NCI-H226 (cell line): Measurements from ENCODE around the gene MFAP5.
A peak's percentile ranks its signal among the peaks of the same experiment; 100 is the strongest.
"Not testable (repeated sequence)": the region's sequence is repeated elsewhere in the genome, so short reads cannot be mapped to it uniquely, and the experiment has no call there.

ENCODE experiments used
- DNase-seq: peaks from one replicate; pipeline ENCODE4 v3.0.0-alpha.2; 2015

Gene MFAP5

GRCh38 chr12:8672381-8672780 lies 9.8 kb upstream of the MFAP5 start:
- DNase-seq: no peak

- no peak for DNase-seq
Measured at GRCh38 chr12:8668441-8668840, 5.8 kb upstream of the MFAP5 start.

- DNase-seq: no peak
Measured at GRCh38 chr12:8667270-8667669, 4.6 kb upstream of the MFAP5 start.

GRCh38 chr12:8665759-8666158 lies 3.1 kb upstream of the MFAP5 start:
- no peak for DNase-seq

- peak; percentile 3 for DNase-seq
Measured at GRCh38 chr12:8664228-8664913, 1.7 kb upstream of the MFAP5 start.

GRCh38 chr12:8661751-8662150 lies 875 bp downstream of the MFAP5 start:
- no peak for DNase-seq

GRCh38 chr12:8661016-8661415 lies 1.6 kb downstream of the MFAP5 start:
- no peak for DNase-seq

GRCh38 chr12:8658346-8658745 lies 4.3 kb downstream of the MFAP5 start:
- DNase-seq: peak; percentile 88

- no peak for DNase-seq
Measured at GRCh38 chr12:8655421-8655820, 7.2 kb downstream of the MFAP5 start.

GRCh38 chr12:8648576-8649205 lies 13.9 kb downstream of the MFAP5 start:
- no peak for DNase-seq

GRCh38 chr12:8647968-8648367 lies 14.7 kb downstream of the MFAP5 start:
- DNase-seq: no peak

- no peak for DNase-seq
Measured at GRCh38 chr12:8644345-8645248, 18.0 kb downstream of the MFAP5 start.

- DNase-seq: no peak
Measured at GRCh38 chr12:8642775-8643174, 19.9 kb downstream of the MFAP5 start.

GRCh38 chr12:8639936-8640335 lies 22.7 kb downstream of the MFAP5 start:
- DNase-seq: no peak

GRCh38 chr12:8638951-8639350 lies 23.7 kb downstream of the MFAP5 start:
- no peak for DNase-seq

- DNase-seq: no peak
Measured at GRCh38 chr12:8637666-8638065, 25.0 kb downstream of the MFAP5 start.

GRCh38 chr12:8637244-8637643 lies 25.4 kb downstream of the MFAP5 start:
- DNase-seq: no peak

- DNase-seq: no peak
Measured at GRCh38 chr12:8636581-8636980, 26.0 kb downstream of the MFAP5 start.

GRCh38 chr12:8636007-8636346 lies 26.6 kb downstream of the MFAP5 start:
- not testable (repeated sequence) for DNase-seq

GRCh38 chr12:8635342-8636006 lies 27.2 kb downstream of the MFAP5 start:
- not testable (repeated sequence) for DNase-seq

- DNase-seq: no peak
Measured at GRCh38 chr12:8630131-8630530, 32.5 kb downstream of the MFAP5 start.

GRCh38 chr12:8629486-8630033 lies 33.1 kb downstream of the MFAP5 start:
- no peak for DNase-seq

- no peak for DNase-seq
Measured at GRCh38 chr12:8628731-8629130, 33.9 kb downstream of the MFAP5 start.
